GM11168 (cell line): ENCODE results near the gene KDM5A.
"Not testable (repeated sequence)": the region's sequence is repeated elsewhere in the genome, so short reads cannot be mapped to it uniquely, and the experiment has no call there.

Experiments
- in situ Hi-C: fragments of 300-500 bp; cut with MboI; formaldehyde crosslinking; loops from one replicate; pipeline ENCODE4 v1.12.0; 2022; ENCODE audit warnings: low sequenced_read_pairs; ENCODE audit not compliant: unreplicated experiment

KDM5A gene

GRCh38 chr12:337039-337438, 52.1 kb downstream of the KDM5A start:
- in situ Hi-C loops = no loop called here

- in situ Hi-C loops = no loop called here
These were observed 55.0 kb downstream of the KDM5A start for GRCh38 chr12:334125-334524.

- in situ Hi-C loops = no loop called here
These were observed 56.4 kb downstream of the KDM5A start for GRCh38 chr12:332581-333205.

- in situ Hi-C loops = no loop called here
These were observed 57.8 kb downstream of the KDM5A start for GRCh38 chr12:331287-331686.

- in situ Hi-C loops = no loop called here
These were observed 63.2 kb downstream of the KDM5A start for GRCh38 chr12:325906-326305.

GRCh38 chr12:323507-323906, 65.6 kb downstream of the KDM5A start:
- in situ Hi-C loops = no loop called here

- in situ Hi-C loops = no loop called here
These were observed 67.4 kb downstream of the KDM5A start for GRCh38 chr12:321606-322326.

GRCh38 chr12:318759-319515, 70.2 kb downstream of the KDM5A start:
- in situ Hi-C loops = no loop called here

- in situ Hi-C loops = no loop called here
These were observed 80.6 kb downstream of the KDM5A start for GRCh38 chr12:308511-308910.

GRCh38 chr12:307406-307805, 81.7 kb downstream of the KDM5A start:
- in situ Hi-C loops = no loop called here

- in situ Hi-C loops = no loop called here
These were observed 84.3 kb downstream of the KDM5A start for GRCh38 chr12:304805-305204.

- in situ Hi-C loops = not testable (repeated sequence)
These were observed 86.4 kb downstream of the KDM5A start for GRCh38 chr12:302766-303165.

GRCh38 chr12:300166-300565, 89.0 kb downstream of the KDM5A start:
- in situ Hi-C loops = not testable (repeated sequence)

GRCh38 chr12:299511-299910, 89.6 kb downstream of the KDM5A start:
- in situ Hi-C loops = not testable (repeated sequence)

- in situ Hi-C loops = not testable (repeated sequence)
These were observed 91.1 kb downstream of the KDM5A start for GRCh38 chr12:298059-298458.

GRCh38 chr12:295132-295531, 94.0 kb downstream of the KDM5A start:
- in situ Hi-C loops = no loop called here

GRCh38 chr12:293199-293598, 95.9 kb downstream of the KDM5A start:
- in situ Hi-C loops = no loop called here

- in situ Hi-C loops = no loop called here
These were observed 96.9 kb downstream of the KDM5A start for GRCh38 chr12:292186-292585.

- in situ Hi-C loops = no loop called here
These were observed 97.9 kb downstream of the KDM5A start for GRCh38 chr12:291153-291723.

- in situ Hi-C loops = no loop called here
These were observed 100.4 kb downstream of the KDM5A start for GRCh38 chr12:288687-289086.
